ENCODE results near the gene SERTAD3.

DNA sequence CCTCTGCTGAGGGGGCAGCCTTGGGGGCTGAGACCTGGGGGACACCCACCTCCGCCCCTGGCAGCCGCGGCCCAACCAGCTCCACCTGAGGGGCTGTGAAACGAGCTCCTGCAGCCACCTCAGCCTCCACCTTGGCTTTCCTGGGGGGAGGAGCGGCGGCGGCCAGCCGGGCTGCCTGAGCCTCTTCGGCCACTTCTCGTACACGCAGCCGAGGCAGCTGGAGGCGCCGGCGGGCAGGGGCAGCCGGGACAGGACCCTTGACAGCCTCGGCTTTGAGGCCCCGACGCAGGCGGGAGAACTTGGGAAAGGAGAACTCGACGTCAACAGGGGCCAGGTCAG, 46.6 kb downstream of the SERTAD3 start:
- TF ChIP-seq, protein P1, sequence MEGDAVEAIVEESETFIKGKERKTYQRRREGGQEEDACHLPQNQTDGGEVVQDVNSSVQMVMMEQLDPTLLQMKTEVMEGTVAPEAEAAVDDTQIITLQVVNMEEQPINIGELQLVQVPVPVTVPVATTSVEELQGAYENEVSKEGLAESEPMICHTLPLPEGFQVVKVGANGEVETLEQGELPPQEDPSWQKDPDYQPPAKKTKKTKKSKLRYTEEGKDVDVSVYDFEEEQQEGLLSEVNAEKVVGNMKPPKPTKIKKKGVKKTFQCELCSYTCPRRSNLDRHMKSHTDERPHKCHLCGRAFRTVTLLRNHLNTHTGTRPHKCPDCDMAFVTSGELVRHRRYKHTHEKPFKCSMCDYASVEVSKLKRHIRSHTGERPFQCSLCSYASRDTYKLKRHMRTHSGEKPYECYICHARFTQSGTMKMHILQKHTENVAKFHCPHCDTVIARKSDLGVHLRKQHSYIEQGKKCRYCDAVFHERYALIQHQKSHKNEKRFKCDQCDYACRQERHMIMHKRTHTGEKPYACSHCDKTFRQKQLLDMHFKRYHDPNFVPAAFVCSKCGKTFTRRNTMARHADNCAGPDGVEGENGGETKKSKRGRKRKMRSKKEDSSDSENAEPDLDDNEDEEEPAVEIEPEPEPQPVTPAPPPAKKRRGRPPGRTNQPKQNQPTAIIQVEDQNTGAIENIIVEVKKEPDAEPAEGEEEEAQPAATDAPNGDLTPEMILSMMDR (IDR thresholded peaks at IDR 0.05 in 2 of 3, conservative IDR thresholded peaks at IDR 0.05 in 1 of 3; ENCODE audit: control insufficient read depth in 2 of 3, extremely low read depth in 1 of 3, insufficient read depth in 1 of 3, low read depth in 3 of 3, low read length in 3 of 3): no peak
- TF ChIP-seq FOS (IDR thresholded peaks at IDR 0.05; ENCODE audit: borderline replicate concordance, extremely low read depth, insufficient read length): no peak
- TF ChIP-seq, protein P2, sequence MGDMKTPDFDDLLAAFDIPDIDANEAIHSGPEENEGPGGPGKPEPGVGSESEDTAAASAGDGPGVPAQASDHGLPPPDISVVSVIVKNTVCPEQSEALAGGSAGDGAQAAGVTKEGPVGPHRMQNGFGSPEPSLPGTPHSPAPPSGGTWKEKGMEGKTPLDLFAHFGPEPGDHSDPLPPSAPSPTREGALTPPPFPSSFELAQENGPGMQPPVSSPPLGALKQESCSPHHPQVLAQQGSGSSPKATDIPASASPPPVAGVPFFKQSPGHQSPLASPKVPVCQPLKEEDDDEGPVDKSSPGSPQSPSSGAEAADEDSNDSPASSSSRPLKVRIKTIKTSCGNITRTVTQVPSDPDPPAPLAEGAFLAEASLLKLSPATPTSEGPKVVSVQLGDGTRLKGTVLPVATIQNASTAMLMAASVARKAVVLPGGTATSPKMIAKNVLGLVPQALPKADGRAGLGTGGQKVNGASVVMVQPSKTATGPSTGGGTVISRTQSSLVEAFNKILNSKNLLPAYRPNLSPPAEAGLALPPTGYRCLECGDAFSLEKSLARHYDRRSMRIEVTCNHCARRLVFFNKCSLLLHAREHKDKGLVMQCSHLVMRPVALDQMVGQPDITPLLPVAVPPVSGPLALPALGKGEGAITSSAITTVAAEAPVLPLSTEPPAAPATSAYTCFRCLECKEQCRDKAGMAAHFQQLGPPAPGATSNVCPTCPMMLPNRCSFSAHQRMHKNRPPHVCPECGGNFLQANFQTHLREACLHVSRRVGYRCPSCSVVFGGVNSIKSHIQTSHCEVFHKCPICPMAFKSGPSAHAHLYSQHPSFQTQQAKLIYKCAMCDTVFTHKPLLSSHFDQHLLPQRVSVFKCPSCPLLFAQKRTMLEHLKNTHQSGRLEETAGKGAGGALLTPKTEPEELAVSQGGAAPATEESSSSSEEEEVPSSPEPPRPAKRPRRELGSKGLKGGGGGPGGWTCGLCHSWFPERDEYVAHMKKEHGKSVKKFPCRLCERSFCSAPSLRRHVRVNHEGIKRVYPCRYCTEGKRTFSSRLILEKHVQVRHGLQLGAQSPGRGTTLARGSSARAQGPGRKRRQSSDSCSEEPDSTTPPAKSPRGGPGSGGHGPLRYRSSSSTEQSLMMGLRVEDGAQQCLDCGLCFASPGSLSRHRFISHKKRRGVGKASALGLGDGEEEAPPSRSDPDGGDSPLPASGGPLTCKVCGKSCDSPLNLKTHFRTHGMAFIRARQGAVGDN (IDR thresholded peaks at IDR 0.05): no peak

Measured in GM12878 (cell line).